HG02588 (cell line): Measurements from ENCODE around the gene STEAP4.

Source experiments
- ATAC-seq: cut with Tn5 transposase; IDR thresholded peaks from one replicate; pipeline ENCODE4 v1.9.1; 2021; ENCODE audit warnings: mild to moderate bottlenecking, moderate library complexity; ENCODE audit not compliant: unreplicated experiment

The STEAP4 gene

GRCh38 chr7:88314061-88314491 is 7.4 kb upstream of the STEAP4 start:
- ATAC-seq = no peak

GRCh38 chr7:88312061-88312663 is 5.5 kb upstream of the STEAP4 start:
- no peak for ATAC-seq

DNA sequence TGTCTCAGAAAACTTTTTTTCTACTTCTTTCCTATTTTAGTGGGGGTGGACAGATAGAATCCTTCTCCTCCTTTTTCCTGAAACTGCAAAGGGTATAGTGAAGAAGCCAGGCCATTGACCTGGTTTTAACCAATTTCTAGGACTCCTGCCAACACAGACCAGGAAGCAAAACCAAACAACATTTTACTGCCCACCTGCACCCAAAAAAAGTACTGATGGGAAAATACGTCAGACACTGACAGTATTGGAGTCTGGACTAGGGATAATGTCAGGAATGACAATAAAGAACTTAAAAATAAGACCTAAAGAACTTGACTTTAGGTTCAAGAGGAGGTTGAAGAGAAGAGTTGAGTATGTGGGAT is 5.0 kb upstream of the STEAP4 start:
- no peak for ATAC-seq

DNA sequence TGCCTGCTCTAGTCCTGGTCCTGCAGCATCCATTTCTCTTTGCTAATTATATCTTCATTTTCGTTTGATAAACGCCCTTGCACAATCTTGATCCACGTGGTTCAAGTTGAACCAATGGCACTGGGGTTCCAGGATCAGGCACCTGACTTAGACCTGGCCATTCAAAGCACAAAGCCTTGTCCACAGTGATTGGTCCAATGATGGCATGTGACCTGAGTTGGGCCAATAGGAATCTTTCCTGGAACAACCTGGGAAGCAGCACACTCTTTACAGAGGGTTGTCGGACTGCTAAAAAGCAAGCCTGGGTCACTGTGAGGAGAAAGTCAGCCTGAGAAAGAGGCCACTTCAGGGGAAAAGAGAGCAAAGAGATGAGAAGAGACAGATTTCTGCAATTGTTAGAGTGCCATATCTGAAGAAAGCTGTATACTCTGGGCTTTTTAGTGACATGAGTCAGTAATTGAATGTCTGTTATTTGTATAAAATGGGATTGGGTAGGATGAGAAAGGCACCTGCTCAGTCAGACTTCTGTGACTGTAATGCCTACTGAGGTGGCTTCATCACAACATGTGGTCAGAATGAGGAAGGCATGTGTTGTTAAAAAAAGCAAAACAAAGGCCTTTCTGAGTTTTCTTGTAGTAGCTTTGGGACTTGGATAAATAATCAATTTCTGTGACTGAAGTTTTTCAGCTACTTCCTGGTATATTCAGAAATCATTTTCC is 4.4 kb upstream of the STEAP4 start:
- ATAC-seq = no peak

GRCh38 chr7:88309819-88310218 is 3.1 kb upstream of the STEAP4 start:
- ATAC-seq = no peak

DNA sequence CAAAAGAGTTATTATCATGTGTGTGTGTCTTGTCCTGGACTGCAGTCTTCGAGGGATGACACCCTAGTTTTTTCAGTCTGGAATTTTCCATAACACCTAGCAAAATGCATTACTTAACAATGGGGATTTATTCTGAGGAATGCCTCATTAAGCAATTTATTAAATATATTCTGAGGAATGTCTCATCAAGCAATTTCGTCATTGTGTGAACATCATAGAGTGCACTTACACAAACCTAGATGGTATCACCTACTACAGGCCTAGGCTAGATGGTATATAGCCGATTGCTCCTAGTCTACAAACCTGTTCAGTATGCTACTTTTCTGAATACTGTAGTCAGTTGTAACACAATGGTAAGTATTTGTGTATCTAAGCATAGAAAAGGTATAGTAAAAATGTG is 1.1 kb upstream of the STEAP4 start:
- ATAC-seq = no peak

- no peak for ATAC-seq
Measured at GRCh38 chr7:88307412-88307811, 718 bp upstream of the STEAP4 start.

DNA sequence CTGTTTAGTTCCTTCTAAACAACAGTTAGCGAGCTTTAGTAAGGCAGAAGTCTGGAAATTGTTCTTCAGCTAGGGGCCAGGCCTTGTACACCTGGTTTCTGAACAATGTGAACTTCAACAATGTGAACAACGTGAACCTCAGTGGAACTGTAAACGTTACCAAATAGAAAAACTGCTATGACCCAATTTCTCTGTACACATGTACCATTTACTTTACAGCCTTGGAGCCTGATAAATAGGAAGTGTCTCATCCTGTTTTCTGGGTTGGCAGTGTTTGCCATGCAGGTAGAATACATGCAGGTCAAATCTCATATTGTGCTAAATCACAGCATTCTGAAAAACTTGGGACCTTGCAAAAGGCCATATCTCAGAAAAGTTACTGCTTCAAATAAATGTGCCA is 1.6 kb downstream of the STEAP4 start:
- no peak for ATAC-seq

GRCh38 chr7:88302486-88302885 is 4.2 kb downstream of the STEAP4 start:
- no peak for ATAC-seq

DNA sequence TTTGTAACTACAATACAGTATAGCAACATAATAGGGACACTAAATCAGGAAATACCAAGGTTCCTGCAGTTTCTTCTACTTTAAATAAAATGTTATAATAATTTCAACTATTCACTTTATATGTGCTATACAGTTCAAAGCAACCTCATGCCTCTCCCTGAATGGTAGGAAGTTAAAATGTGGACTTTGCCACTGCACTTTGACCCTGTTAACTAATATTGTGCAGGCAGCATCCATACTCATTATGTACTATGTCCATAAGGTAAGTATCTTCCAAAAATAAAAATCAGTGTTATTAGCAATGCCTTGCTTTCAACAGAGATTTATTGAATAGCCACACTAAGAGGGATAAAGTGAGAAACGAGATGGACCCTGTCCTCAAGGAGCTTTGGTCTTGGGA is 4.8 kb downstream of the STEAP4 start:
- ATAC-seq = no peak

GRCh38 chr7:88300401-88300945 is 6.2 kb downstream of the STEAP4 start:
- no peak for ATAC-seq

DNA sequence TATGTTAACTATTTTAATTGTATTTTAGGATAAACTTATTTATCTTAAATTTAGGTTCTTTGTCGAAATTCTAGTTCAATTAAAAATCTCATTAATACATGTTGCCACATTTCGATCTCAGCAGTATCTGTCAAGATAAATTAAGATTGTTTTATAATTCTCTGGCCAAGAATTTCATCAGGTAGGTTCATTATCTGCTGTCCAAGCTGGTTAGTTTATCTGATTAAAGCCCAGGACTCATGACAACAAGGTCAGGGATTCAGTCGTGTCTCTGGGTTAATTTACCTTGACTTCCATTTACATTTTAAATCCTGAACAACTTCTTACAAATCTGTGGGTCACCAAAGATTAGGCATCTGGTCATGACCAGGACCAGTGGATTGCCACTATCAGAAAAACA is 7.6 kb downstream of the STEAP4 start:
- no peak for ATAC-seq

- no peak for ATAC-seq
Measured at GRCh38 chr7:88293866-88294265, 12.8 kb downstream of the STEAP4 start.

GRCh38 chr7:88291398-88292173 is 15.1 kb downstream of the STEAP4 start:
- ATAC-seq = no peak

DNA sequence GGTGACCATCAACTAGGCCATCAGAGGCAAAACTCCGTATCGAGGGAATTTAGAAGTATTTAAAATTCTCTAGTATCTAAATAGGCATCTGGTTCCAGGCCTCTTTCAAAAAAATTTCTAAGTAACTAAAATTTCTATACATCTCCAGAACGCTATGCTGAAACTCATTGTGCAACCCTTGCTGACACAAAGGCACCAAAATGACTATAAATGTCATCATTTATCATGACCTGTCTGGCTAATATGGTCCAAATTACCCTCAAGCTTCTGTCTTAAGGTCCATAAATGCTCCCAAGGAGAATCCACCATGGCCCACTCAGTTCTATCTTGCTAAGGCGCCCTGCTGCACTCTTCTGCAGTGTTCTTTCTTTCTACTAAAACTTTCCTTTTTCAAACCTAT is 16.2 kb downstream of the STEAP4 start:
- ATAC-seq = no peak

- ATAC-seq = no peak
Measured at GRCh38 chr7:88289564-88290025, 17.1 kb downstream of the STEAP4 start.

- ATAC-seq = no peak
Measured at GRCh38 chr7:88281749-88282148, 24.9 kb downstream of the STEAP4 start.

- no peak for ATAC-seq
Measured at GRCh38 chr7:88280801-88281200, 25.9 kb downstream of the STEAP4 start.

DNA sequence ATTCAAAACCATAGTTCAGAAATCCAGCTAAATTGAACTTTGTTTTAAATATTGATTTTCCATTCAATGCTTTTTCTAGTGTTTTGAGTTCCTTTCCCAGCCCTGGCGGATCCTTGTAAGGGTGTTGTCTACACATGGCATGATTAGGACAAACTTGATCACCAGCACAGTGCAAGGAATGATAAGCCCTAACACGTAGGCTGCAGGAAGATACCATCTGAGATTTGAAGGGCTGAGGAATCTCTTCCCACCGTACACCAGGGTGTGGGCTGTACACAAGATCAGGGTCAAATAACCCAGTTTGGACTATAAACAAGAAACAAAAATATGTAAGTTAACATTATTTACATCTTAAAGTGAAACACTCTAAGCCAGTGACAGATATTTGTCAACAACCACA is 27.4 kb downstream of the STEAP4 start:
- no peak for ATAC-seq

- no peak for ATAC-seq
Measured at GRCh38 chr7:88278881-88279280, 27.8 kb downstream of the STEAP4 start.

- ATAC-seq = no peak
Measured at GRCh38 chr7:88276605-88277153, 30.0 kb downstream of the STEAP4 start.
